ENCODE data around the gene MED13L.

The MED13L gene

GRCh38 chr12:116274551-116275375 is 2.7 kb downstream of the MED13L start:
- DNase-seq, result no peak

- DNase-seq, result no peak
Observed at GRCh38 chr12:116273813-116274550, 3.5 kb downstream of the MED13L start.

GRCh38 chr12:116267948-116268347 is 9.5 kb downstream of the MED13L start:
- DNase-seq, result no peak

- no peak for DNase-seq
Observed at GRCh38 chr12:116266631-116267349, 10.7 kb downstream of the MED13L start.

GRCh38 chr12:116266168-116266601 is 11.3 kb downstream of the MED13L start:
- DNase-seq, result no peak

- DNase-seq, result no peak
Observed at GRCh38 chr12:116265351-116266147, 11.9 kb downstream of the MED13L start.

GRCh38 chr12:116264525-116265070 is 12.9 kb downstream of the MED13L start:
- DNase-seq, result no peak

GRCh38 chr12:116263844-116264243 is 13.6 kb downstream of the MED13L start:
- no peak for DNase-seq

GRCh38 chr12:116263431-116263830 is 14.1 kb downstream of the MED13L start:
- DNase-seq, result no peak

GRCh38 chr12:116262741-116263140 is 14.8 kb downstream of the MED13L start:
- no peak for DNase-seq

GRCh38 chr12:116261525-116262100 is 15.9 kb downstream of the MED13L start:
- DNase-seq, result no peak

- no peak for DNase-seq
Observed at GRCh38 chr12:116259800-116260577, 17.5 kb downstream of the MED13L start.

- no peak for DNase-seq
Observed at GRCh38 chr12:116257826-116258225, 19.7 kb downstream of the MED13L start.

- no peak for DNase-seq
Observed at GRCh38 chr12:116257215-116257614, 20.3 kb downstream of the MED13L start.

- no peak for DNase-seq
Observed at GRCh38 chr12:116249938-116250337, 27.6 kb downstream of the MED13L start.

- DNase-seq, result no peak
Observed at GRCh38 chr12:116248930-116249329, 28.6 kb downstream of the MED13L start.

GRCh38 chr12:116248433-116248832 is 29.1 kb downstream of the MED13L start:
- DNase-seq, result no peak

- DNase-seq, result no peak
Observed at GRCh38 chr12:116247377-116247776, 30.1 kb downstream of the MED13L start.

- no peak for DNase-seq
Observed at GRCh38 chr12:116246490-116247179, 30.9 kb downstream of the MED13L start.

- no peak for DNase-seq
Observed at GRCh38 chr12:116245189-116245588, 32.3 kb downstream of the MED13L start.

Data from CD4-positive, alpha-beta T cell treated with Interleukin-4 for 4 hours (primary cell).